Activated naive CD4-positive, alpha-beta T cell (primary cell): ENCODE measurements around the gene SLC6A11.

ENCODE experiments used
- DNase-seq, 4 experiments: peaks; one replicate each; lab custom pipeline; 2025; lab: John Stamatoyannopoulos, UW

Gene SLC6A11

GRCh38 chr3:10954740-10955139 is 138.7 kb downstream of the SLC6A11 start:
- no peak for DNase-seq

- no peak for DNase-seq
Observed at GRCh38 chr3:10955711-10956453, 139.9 kb downstream of the SLC6A11 start.

GRCh38 chr3:10956531-10956930 is 140.5 kb downstream of the SLC6A11 start:
- DNase-seq, result no peak

- no peak for DNase-seq
Observed at GRCh38 chr3:10956986-10957385, 141.0 kb downstream of the SLC6A11 start.

- DNase-seq, result no peak
Observed at GRCh38 chr3:10957976-10958749, 142.1 kb downstream of the SLC6A11 start.

GRCh38 chr3:10960255-10960654 is 144.2 kb downstream of the SLC6A11 start:
- no peak for DNase-seq

- DNase-seq, result no peak
Observed at GRCh38 chr3:10961921-10962320, 145.9 kb downstream of the SLC6A11 start.

- no peak for DNase-seq
Observed at GRCh38 chr3:10962481-10963036, 146.5 kb downstream of the SLC6A11 start.

- no peak for DNase-seq
Observed at GRCh38 chr3:10964537-10965167, 148.6 kb downstream of the SLC6A11 start.

- no peak for DNase-seq
Observed at GRCh38 chr3:10968401-10968800, 152.4 kb downstream of the SLC6A11 start.

GRCh38 chr3:10970306-10970960 is 154.4 kb downstream of the SLC6A11 start:
- DNase-seq, result no peak

GRCh38 chr3:10972072-10972782 is 156.2 kb downstream of the SLC6A11 start:
- no peak for DNase-seq

- no peak for DNase-seq
Observed at GRCh38 chr3:10973046-10973595, 157.1 kb downstream of the SLC6A11 start.

GRCh38 chr3:10974131-10974530 is 158.1 kb downstream of the SLC6A11 start:
- DNase-seq, result no peak

- DNase-seq, result no peak
Observed at GRCh38 chr3:10974746-10975375, 158.8 kb downstream of the SLC6A11 start.

GRCh38 chr3:10975695-10976234 is 159.7 kb downstream of the SLC6A11 start:
- no peak for DNase-seq

GRCh38 chr3:10976770-10977169 is 160.7 kb downstream of the SLC6A11 start:
- DNase-seq, result no peak

GRCh38 chr3:10977892-10978510 is 162.0 kb downstream of the SLC6A11 start:
- DNase-seq, result no peak

GRCh38 chr3:10978956-10979355 is 162.9 kb downstream of the SLC6A11 start:
- no peak for DNase-seq

GRCh38 chr3:10980312-10980711 is 164.3 kb downstream of the SLC6A11 start:
- DNase-seq, result no peak
